Fibroblast of skin of left quadriceps (primary cell): ENCODE data around the gene C1orf141.
"Not testable (repeated sequence)": the region's sequence is repeated elsewhere in the genome, so short reads cannot be mapped to it uniquely, and the experiment has no call there.

Experiments used
- DNase-seq, 2 experiments: peaks; one replicate each; pipeline ENCODE4 v3.0.0-alpha.2; 2013; ENCODE audit warnings: low read depth in 2 of 2

The C1orf141 gene

GRCh38 chr1:67142931-67143330, 8.2 kb upstream of the C1orf141 start:
- DNase-seq = no peak

GRCh38 chr1:67141832-67142231, 7.1 kb upstream of the C1orf141 start:
- DNase-seq = not testable (repeated sequence)

- DNase-seq = no peak
Observed at GRCh38 chr1:67140460-67140859, 5.7 kb upstream of the C1orf141 start.

- DNase-seq = no peak
Observed at GRCh38 chr1:67138813-67139499, 4.2 kb upstream of the C1orf141 start.

DNA sequence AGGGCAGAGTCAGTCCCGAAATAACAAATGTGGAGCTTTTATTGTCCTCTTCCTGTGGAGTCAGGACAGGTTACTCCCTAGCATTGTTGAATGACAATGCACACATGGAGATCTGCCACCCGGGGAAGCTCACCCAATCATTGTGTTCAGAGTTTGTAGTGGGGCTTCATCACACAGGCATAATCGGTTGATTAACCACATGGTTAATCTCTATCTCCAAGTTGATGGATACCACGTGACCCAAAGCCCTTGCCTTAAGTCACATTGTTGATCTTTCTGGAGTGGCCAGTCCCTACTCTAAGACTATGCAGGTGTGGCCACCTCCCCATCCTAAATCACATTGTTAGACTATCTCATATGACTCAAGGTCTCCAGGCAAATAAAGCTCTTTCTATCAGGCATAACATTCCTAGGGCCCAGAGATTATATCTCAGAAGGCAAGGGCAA, 2.6 kb upstream of the C1orf141 start:
- no peak for DNase-seq

- peak; percentile 89 to 90 for DNase-seq
Observed at GRCh38 chr1:67135354-67135753, 584 bp upstream of the C1orf141 start.

DNA sequence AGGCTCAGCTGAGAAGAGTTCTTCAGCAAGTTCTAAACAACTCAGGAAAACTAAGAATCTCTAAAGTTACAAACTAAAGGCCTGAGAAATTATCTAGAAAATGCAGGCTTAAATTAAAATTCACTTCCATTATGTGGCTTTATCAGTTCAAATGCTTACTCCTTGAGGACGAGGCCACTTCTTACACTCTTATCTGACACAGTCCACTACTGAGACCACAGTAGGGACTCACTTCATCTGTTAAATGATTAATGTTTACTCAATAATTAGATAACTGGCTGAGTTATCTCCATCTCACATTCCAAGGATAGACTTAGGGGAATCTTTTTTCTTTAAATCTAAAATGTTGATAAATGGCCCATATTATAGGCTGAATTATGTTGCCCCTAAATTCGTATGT, 1.6 kb downstream of the C1orf141 start:
- DNase-seq = no peak

- DNase-seq = no peak
Observed at GRCh38 chr1:67130673-67131072, 4.1 kb downstream of the C1orf141 start.

DNA sequence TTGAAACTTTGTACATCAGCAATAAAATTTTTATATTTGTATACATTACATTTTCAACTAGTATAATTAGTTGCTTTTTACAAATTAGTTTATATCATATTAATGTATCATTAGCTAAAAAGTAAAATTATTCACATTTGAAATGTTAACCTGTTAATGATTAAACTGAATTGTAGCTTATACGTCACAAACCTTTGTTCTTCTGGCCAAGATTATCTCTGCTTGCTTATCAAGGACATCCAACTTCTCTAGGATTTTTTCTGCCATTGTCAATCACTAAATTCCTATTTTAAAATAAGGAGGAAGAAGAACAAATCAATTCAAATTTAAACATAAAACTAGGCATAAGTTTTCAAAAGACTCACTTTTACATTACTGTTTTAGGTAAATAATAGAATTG, 7.8 kb downstream of the C1orf141 start:
- DNase-seq = no peak

DNA sequence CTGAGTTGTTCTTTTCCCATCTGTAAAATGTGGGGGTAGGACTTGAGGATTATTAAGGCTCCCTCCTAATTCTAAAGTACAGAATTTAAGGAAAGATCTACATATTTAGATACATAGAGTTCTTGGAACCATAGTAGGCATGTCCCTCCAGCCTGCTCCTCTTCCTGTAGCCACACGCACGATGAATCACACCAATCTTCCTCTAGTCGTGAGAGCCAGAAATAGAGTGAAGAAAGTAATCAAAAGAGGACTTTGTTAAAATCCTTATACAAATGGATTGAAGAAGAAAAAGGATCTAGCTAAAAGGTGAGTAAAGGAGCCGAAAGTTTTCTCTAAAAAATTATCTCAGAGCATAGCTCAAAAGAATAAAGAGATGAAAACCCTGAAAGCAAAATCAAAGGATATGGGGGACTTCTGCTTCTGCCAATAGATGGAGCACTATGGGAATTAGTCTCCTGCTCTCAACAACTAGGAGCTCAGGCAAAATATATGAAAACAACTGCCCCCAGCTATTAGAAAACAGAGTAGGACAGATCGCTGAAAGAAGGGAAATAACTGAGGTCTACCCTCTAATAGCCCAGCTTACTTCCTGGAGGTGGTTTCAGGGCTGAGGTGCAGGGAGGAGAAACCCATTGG, 8.5 kb downstream of the C1orf141 start:
- no peak for DNase-seq

- DNase-seq = no peak
Observed at GRCh38 chr1:67124455-67124854, 10.3 kb downstream of the C1orf141 start.

DNA sequence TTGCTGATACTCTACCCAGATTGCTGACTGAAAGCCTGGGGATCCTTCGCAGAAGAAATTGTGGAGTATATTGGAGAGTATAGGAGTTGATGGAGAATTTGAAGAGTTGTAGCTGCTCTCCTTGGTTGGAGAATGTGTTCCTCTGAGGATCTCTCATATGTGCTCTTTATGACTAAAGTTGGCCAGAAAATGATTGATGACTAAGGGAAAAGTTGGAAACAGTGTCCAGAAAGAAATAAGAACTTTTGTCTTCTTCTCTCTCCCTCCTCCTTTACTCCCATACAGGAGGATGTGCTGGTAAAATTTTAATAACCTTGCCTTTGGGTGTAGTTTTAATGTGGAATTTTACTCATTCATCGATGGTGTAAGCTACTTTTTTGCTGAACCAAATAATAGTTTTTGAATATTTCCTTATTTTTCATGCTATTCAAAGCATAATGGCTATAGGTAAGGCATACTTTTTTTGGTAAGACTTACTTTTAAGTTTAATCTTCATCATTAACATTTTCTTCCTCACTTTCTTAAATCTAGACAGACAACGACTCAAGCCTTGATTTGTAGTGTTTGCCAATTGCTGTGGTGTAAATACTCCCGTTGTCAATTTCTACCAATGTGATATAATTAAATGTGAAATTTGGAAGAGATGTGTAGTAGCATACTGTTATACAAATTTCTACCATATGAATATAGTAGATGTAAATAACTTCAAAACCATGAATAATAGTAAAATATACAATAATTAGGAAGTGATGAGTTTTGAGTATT, 13.7 kb downstream of the C1orf141 start:
- no peak for DNase-seq

- DNase-seq = no peak
Observed at GRCh38 chr1:67118646-67119045, 16.1 kb downstream of the C1orf141 start.

DNA sequence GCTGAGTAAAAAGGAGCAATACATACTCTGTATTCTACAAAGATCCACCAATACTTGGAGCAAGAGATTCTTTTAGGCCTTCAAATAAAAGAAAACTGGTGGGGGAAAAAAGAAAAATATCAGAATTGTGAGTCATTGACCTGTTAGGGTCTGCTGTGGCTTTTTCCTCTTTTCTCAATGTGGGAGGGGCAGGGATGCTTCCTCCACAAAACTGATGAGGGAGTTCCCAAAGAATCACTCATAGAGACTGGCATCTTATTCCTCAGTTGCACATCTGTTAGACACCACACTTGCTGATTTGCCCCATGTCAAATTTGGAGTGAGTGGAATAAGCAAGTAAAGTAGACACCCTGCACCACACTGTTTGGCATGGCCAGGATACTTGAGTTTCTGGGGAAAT, 16.6 kb downstream of the C1orf141 start:
- DNase-seq = no peak

GRCh38 chr1:67114162-67114561, 20.6 kb downstream of the C1orf141 start:
- no peak for DNase-seq

GRCh38 chr1:67110352-67110751, 24.4 kb downstream of the C1orf141 start:
- DNase-seq = no peak

- DNase-seq = no peak
Observed at GRCh38 chr1:67105508-67105907, 29.3 kb downstream of the C1orf141 start.

- DNase-seq = no peak
Observed at GRCh38 chr1:67103548-67103947, 31.2 kb downstream of the C1orf141 start.

DNA sequence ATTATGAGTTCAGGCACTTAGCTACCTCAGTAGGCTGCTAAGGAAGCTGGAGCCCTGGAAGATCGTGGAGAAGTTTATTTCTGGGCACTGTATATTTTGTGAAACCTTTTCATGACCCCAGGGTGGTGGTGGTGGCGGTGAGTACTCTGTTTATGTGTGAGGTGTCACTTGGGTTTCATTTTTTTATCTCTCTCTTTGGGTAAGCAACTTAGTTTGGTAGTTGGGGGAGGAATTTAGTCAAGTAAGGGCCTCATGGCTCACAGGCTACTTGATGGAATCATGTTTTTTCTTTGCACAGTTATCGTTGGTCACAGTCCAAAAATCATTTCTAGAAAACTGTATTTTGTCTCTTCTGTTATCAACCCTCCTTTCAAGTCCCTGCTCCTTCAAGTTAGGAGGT, 33.9 kb downstream of the C1orf141 start:
- no peak for DNase-seq

DNA sequence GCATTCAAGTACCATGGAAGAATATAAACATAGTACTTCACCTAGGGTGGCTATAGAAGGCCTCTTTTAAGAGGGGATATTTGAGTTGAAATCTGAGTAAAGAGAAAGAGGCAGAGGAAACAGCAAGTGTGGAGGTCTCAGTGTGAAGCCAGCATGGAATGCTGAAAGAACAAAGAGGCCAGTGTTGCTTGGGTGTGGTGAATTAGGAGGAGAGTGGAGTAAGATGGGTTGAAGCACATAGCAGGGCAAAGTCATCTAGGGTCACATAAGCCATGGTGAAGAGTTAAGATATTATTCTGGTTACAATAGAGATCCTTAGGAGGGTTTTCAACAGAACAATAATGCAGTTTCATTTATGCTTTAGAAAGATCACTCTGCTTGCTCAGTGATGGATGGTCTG, 37.5 kb downstream of the C1orf141 start:
- no peak for DNase-seq

DNA sequence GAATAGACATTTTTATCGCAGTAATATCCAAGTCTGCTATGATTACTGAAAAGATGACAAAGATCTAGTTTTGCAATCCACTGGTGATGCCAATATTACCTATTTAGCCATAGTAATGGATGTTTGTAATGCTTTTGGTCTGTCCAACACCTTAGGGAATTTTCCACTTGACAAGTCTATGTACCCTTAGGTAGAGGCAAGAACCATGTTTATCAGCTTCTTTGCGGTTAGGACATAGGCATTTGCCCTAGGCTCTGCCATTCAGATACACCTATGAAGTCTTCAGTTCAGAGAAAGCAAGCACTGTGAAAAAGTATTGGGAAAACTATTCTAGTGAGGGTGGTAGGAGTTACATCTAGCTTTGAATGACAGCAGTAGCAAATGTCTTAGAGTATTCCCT, 40.6 kb downstream of the C1orf141 start:
- no peak for DNase-seq

DNA sequence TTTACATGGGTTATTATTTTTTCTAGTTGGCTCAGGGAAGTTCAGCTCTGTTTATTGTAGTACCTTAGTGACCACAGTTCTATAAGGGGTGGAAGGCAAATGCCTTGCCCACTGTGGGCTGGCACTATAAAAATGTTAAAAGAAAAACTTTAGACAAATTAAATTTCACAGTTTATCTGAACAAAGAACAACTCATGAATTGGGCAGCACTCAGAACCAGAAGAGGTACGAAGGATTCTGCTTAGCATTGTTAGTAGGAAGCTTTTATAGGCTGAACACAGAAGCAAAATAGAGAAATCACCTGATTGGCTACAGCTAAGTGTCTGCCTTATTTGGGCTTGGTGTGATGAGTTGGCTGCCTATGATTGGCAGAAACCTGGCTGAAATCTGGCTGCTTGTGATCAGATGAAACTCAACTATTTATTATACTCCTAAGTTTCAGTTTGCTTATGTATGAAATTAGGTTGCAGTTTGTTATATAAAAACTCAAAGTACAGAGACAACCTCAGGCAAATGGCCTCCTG, 45.0 kb downstream of the C1orf141 start:
- no peak for DNase-seq

- no peak for DNase-seq
Observed at GRCh38 chr1:67088440-67088839, 46.3 kb downstream of the C1orf141 start.
